SK-N-MC (cell line): Measurements from ENCODE around the gene PARD3.

Source experiments
- EZH2 ChIP-seq: fragments of 200-600 bp; sonication (generic); IDR thresholded peaks from one replicate; pipeline ENCODE4 v1.6.1; 2017; ENCODE audit warnings: antibody characterized with exemption
- POLR2AphosphoS5 ChIP-seq: IDR thresholded peaks from 2 replicates; pipeline ENCODE4 v1.6.1; 2012; ENCODE audit warnings: mild to moderate bottlenecking, low read depth, low read length, borderline replicate concordance

GRCh38 chr10:34384372-34384771 lies 430.7 kb downstream of the PARD3 start:
- TF ChIP-seq POLR2AphosphoS5, result no peak
- TF ChIP-seq EZH2, result no peak
